Stimulated activated CD4-positive, alpha-beta T cell treated with anti-CD3 and anti-CD28 coated beads, Interleukin-4, amount 100 ng/mL, for 1 hour (primary cell): Measurements from ENCODE around the gene ANTXR2.

ENCODE experiments used
- DNase-seq: peaks from one replicate; pipeline ENCODE4 v3.0.0-alpha.2; 2020

Gene ANTXR2

DNA sequence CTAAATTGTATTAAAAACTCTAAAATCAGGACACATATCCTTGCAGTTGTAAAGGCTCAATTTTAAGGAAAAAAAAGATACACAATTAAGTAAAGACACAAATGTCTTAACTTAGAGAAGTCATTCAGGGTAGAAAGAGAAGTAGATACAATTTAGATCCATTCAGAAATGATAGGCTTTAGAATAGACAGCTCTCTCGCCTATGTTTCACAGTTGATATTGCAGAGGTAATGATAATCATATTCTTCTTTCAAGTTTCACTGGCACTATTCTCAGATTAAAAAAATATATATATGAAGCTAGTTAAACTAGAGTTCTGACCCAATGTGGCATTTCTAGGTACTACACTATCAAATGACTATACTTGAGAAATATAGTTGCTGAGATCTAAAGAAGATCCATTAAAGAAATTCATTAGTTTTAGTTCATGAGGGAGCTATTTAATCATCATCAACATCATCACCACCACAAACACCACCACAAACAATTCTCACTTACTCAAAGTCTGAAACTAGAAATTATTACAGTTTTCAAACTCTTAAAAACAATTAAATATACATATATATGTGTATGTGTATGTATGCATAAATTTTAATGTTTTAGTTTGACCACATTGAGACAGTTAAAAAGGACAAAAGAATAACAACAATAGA, 93.1 kb downstream of the ANTXR2 start:
- DNase-seq = no peak

DNA sequence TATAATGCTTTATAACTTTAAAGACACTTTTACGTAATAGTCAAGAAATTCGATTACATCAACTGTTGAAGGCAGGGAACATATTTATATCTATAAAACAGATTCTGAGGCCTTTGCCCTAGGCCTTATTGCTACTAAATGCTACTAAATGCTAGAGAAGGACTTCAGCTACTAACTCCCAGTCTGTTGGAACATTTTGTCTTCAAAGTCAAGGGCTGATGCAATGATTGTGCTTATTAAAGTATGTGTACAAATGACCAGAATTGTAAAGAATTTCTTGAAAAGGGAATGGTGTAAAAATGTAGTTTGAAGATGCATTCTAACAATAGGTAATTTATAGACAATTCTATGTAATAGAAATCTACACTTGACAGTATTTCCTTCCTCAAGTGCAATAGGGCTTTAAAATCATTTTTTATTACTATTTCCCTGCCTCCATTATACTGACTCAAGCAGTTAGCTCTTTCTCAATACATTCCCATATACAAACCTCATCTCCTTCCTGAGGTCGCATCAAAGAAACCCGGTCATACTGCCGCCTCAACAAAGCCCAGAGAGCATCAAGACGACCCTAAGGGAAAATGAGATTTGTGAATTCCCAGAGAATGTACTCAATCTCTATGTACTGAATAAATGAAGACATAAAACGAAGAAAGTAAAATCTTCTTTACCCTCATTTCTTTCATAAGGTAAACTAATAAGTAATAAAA, 95.7 kb downstream of the ANTXR2 start:
- DNase-seq = no peak

DNA sequence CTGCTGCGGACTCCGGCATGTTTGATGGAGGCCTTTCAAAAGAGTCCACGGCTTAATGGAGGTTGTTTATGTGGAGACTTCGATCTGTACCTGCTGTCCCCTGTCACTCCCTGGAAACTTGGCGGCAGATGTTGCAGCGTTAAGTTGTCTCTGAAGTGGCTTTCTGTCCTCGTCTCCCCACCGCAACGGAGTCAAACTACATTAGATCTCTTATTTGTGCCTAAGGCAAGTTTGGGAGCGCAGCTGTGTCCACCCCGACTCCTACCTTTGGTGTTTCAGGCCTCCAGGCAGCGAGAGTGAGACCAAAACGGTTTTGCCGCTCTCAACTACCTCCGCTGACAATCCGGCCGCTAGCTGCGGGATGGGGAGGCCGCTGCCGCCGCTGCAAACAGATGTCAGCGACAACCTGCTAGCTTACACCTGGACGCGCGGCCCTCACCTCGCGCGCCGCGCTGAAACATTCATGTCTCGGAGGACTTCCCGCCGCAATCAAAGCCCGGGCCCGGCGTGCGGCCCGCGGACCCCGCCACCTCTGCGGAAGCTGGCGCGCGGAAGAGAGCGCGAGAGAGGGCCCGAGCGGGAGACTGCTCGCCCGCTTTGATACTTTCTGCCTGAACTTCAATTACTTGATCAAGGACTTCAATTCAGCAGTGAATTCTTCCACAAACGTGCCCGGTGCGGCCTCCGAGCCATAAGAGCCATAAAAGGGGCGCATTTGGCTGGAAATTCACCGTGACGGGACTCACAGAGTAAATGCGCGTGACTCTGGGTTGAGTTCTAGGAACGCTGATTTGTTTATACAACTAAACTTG, 108.4 kb downstream of the ANTXR2 start:
- DNase-seq = no peak

DNA sequence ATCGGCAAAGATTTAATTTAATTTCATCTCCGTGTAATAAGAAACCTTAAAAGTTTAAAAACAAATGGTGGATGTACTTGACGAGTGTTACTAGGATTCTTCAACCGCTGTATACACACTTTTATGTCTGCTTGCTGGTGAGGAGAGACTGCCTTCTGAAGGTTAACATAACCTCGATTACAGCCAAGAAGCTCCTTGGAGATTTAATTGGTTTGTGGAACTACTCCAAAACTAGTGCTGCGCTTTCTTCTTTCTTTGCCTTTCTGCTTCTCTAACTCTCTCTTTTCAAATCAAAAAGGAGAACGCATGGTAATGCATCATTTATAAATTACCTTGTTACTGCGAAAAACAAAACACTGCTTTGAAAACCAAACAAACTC, 109.0 kb downstream of the ANTXR2 start:
- no peak for DNase-seq

DNA sequence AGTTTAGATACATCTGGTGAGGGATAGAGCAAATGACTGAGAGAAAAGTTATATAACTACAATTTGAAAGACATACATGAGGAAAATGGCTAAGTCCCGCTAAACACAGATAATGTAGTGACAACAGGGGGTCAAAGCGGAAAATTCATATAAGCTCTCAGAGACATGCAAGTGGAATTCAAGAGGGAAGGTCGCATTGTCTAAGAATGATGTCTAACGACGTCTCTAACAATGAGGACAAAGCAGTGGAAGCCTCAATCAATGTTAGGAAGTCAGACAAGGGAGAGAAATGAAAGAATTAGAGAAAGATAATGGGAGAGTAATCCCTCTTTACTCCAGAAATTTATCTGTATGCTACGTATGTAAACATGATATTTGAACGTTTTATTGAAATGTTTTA, 113.4 kb downstream of the ANTXR2 start:
- no peak for DNase-seq

DNA sequence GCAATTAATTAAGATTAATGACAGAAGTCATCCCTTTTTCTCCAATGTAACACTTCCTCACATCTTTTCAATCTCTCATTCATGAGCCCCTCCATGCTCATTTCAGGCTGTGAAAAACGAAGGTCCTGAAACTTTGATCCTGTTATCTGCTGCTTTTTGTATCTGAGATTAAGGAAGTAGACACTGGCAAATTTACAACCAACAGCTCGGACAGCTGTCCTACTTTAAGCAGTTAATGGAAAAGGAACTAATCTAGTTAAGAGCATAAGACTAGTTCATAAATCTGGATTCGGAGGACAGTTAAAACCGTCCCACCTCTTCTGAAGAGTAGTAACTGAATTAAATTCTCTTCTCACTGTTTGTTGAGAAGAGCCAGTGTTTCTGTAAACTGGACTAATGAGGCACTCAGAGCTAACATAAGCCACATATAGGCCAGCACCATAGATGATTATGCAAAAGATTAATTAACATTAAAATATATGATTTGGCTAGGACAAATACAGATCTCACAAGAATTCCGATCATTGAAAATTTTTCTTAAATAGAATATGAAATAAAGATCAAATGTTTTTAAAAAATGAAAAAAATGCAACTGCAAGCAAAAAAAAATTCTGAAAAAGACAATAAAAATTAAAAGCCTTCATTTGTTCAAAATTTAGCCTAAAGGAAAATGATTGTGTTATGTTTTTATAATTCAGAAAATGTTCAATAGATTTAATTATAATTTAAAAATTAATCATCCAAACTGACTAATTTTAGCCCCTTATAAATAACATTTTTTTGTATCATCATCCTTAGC, 114.4 kb downstream of the ANTXR2 start:
- no peak for DNase-seq

DNA sequence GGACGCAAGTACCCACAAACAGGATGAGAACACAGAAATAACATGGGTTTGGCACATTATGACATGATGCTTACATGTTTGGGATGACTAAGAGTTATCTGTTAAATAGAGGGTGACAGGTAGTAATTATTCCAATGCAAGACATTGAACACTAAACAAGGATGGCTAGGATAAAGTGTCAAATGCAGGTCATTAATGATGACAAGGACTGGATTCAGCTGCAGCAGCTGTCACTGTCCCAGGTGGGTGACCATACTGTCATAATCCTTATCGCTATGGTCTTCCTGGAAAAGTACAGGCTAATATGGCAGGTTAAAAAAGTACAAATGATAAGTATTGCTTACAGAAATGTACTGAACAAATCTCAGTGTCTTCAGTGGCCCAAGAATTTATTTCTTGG, 123.9 kb downstream of the ANTXR2 start:
- no peak for DNase-seq

DNA sequence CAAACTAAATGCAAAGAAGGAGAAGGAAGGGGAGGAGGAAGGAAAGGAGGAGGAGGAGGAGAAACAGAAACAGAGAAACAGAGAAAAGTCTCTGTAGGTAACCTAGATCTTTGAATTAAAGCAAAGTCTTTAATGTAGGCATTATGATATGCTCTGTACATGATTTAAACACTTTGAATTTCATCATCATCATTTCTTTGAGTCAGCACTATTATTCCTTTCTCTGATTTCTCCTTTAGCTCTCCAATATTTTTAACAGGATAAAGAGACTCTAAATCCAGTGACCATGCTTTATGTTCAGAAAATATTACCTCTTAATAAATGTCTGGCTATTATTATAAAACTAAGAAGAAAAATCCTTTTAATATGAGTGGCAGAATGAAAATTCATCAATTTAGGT, 124.3 kb downstream of the ANTXR2 start:
- no peak for DNase-seq

DNA sequence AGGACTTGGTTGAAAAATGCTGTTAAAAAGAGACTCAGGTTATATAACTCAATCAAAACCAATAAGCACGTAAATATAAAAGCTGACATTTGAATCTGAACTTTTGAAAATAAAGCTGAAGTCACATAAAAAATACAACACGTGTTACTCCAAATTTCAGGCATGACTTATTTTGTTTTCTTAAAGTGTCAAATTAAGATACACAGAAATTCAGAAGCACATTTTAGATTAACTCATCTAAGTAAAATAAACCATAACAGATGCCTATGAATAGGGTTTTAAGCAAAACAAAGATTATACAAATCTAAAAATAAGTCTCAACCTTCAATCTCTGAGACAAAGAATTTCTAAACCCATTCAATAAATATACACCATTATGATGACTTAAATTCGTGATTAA, 124.8 kb downstream of the ANTXR2 start:
- no peak for DNase-seq

DNA sequence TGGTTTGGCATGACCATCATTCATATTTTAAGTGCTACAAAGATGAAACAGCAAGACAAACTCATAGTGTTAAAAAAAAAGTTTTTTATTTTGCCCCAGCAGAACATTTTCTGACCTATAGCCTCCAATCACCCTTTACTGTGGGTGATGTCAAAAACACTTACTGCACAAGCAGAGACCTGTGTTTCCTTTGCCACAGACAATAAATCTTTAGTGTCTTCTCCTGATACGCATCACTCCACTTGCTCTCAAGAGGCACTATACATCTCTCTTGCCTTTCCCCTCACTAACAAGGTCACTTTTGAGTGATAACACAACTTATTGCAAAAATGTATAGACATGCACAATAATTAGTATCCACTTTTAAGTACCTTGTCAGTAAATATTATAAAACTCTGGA, 125.6 kb downstream of the ANTXR2 start:
- DNase-seq = no peak

DNA sequence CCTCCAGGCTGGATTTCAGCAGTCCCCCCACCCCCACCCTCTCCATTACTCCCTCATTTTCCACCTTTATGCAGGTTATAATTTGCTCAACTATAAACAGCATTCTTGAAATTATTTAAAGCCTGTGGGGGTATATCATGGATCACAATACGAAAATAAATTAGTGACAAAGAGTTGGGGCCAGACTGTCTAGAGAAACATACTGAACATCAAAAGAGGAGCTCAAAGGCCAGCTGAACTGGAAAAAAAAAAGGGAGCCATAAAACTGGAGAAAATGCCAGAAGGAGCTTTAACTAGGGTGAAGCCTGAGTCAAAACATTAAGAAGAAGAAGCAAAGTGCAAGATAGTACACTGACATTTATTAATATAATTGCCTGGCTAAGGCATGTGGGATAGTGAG, 137.8 kb downstream of the ANTXR2 start:
- DNase-seq = no peak

DNA sequence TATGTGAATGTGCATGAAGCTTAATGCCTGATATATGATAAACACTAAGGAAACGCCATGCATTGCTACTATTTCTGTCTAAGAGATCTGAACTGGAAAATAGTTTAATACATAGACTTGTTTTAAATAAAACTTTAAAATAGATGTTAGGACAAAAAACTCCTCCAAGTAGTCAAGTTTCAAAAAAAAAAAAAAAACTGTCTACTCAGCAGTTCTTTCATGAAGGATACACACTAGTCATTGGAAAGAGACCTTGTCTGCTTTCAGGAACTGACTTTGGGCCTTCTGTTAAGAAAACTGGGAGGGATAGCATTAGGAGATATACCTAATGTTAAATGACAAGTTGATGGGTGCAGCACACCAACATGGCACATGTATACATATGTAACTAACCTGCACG, 138.4 kb downstream of the ANTXR2 start:
- no peak for DNase-seq

DNA sequence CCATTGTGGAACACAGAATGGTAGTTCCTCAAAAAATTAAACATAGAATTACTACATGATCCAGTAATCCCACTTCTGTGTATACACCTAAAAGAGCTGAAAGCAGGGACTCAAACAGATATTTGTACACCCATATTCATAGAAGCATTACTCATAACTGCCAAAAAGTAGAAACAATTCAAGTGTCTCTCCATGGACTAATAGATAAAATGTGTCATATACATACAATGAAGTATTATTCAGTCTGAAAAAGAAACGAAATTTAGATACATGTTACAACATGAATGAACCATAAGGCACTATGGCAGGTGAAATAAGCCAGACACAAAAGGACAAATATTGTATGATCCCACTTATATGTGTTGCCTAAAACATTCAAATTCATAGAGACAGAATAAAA, 145.1 kb downstream of the ANTXR2 start:
- DNase-seq = no peak

DNA sequence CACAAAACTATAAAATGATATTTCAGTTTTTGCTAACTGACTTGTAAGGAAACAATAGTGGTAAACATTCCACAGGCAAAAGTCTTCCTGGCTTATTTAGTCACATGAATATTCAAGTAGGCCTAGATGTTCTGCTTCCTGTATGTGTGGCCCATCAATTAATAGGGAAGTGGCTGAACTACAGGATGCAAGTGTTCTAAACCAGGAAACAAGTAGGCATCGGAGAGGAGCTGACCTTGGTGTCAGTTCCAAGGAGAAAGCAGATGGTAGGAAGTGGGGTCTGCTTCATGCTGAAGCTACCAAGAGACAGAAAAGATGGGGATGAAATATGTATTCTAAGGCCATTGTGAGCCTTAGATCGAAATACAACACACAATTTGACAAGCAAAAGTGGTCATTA, 149.7 kb downstream of the ANTXR2 start:
- DNase-seq = no peak

DNA sequence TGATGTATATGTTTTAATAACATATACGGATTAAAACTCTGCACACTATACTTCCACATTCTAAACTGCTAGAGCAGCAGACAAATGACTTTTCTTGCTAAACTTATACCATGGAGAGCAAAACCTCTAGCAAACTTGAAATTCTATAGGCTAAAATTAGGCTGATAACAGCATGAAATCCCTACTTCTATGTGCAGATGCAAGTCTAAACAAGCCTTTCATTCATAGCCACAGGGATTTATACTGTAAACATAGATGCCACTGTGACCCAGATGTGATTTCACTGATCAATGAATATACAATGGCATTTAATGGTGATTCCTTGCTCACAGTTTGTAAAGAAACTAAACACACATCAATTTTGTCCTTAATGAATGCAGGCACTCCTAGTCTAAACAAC, 151.0 kb downstream of the ANTXR2 start:
- DNase-seq = no peak

DNA sequence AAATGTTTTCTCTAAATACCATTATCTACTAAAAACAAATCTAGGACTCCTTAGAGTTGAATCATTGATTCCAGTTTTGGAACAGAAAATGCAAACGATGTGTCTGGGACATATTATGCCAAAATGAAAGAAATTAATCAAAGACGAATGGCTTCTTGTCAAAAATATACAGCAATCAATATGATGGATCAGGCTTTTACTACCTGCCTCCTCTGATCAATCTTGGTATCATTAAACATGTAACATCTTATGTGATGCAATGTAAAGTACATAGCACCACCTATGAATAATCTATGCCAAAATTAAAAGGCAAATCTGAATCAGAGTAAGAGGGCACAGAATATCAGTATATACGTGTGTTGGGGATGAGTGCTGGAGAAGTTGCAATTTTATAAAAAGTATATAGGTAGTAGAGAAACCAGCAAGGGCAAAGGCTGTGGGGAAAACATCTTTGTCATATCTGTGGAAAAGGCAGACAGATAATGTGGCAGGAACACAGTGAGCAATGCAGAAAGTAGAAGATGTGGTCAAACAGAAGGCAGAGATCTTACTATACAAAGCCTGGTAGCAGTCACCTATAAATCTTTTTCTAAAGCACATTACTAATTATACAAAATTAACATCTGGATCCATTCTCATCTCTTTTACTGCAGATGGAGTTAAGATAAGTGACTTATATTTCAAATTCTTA, 152.7 kb downstream of the ANTXR2 start:
- no peak for DNase-seq

DNA sequence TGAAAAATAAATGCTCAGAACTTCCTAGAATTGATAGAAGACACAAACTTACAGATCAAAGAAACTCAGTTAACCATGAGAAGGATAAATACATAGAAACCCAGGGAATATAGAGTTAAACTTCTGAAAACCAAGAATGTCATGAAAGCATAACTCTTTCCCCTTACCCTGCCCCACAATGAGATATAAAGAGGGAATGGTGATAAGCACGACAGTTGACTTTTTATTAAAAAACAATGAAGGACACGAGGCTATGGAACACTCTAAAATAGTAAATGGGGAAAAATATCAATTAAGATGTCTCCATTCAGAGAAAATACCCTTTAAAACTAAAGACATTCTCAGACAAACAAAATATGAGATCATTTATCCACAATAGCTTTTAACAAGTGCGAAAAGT, 154.7 kb downstream of the ANTXR2 start:
- no peak for DNase-seq

DNA sequence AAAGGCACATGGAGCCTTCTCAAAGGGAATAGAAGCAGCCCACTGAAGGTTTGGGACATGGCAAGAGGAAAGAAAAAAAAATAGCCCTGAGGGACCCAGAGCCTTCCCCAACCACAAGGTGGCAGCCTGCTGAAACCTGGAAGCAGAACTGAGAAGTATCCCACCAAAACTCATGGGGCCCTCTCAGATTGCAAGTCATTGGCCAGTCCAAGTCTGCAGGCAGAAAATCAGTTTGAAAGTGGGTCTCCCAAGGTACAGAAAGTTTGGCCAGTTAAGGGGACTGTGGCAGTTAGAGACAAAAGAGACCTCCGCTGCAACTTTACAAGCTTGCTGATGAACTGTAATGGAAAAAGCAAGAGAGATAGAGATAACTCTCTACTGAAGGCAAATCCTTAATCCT, 155.8 kb downstream of the ANTXR2 start:
- peak; percentile 53 for DNase-seq

DNA sequence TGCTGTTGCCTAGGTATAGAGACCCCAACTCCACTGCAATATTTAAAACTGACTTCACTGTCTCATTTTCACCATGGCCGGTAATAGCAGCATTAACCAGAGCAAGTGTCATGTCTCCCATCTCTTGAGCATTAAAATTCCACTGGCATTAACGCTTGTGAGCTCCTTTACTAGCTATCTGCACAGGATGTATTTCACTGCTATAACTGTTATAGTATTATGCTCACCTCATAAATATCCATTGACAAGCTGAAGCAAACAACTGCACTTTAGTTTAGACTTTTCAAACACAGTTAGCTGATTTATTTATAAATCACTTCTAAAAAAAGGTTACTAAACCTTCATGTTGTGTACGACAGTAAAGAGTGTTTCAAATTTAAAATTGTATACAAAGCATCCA, 157.8 kb downstream of the ANTXR2 start:
- no peak for DNase-seq

DNA sequence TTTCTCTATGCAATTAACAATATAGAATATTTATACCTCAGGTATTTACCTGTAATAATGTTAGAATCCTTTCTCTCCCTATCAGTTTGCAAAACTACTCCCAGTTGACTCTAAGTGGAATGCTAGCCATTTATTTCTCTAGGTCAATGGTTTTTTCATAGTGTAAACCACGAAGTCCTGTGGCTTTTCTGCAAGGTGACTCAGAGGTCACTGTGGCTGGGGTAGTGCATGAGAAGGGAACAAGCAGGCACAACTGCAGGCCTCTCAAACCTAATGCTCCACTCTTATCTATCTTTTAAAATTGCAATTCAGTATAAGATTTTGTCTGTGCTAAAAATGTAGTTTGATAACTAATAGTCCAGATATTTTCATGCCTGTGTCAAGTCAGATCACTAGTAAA, 159.4 kb downstream of the ANTXR2 start:
- DNase-seq = no peak

DNA sequence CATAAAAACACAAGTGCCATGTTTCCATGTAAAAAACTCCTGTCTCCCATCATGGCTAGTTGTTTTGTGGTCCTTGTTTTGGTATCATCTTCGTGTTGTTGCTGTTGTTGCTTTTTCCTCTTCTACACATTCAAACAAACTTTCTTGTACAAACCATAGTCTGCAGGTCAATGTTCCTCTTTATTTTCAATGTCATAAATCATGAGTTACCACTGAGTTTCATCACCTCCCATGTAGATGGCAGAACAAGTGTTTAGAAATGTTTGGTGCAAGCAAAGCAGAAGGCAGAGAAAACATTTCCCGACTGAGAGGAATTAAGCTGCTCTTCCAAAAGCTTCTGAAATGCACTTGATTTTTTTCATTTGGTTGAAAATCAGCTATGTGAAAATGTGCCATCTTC, 166.0 kb downstream of the ANTXR2 start:
- no peak for DNase-seq

DNA sequence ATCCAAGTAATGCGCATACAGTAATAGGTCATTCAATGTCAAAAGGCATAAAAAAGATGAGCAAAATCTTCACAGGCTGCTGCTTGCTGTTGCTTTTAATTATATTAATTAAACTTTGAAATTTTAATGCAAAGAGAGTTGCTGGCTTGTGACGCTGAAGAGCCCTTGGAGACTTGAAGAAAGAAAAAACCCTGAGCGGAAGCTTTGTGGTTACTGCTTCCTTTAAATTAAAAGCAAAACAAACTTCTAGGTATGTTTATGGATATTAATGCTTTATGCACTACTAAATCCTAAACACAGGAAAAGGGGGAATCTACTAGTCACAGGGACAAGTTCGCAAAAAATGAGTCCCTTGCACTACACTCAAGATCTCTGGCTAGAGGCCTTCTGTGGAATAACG, 166.7 kb downstream of the ANTXR2 start:
- no peak for DNase-seq

DNA sequence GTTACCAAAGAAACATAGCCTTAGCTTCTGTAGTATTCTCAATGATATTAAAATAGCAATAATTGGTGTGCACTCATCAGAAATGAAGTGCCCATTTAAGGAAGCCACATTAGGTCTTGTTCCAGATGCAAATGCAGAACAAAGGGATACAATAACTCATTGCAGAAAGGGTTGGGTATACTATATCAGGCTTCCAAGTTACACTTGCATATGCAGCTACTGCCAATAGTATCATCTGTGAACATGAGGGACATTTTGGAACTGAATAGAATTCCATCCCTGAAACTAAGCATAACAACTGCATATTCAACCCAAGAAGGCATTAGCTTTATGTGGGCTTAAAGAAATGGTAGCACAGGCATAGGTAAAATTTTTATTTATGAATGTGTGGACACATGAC, 167.8 kb downstream of the ANTXR2 start:
- DNase-seq = no peak
